Right lobe of liver (tissue), 6 donors: ENCODE measurements around the gene IGFL1. TPM values are rescaled to one million over a fixed set of nuclear protein-coding genes. Genes with fewer than 3 reads are reported as not detected.

Source experiments
- ATAC-seq, 4 donors: fragments of 200-7000 bp; cut with Tn5 transposase; one replicate each; pipeline ENCODE4 v1.9.1; 2020; ENCODE audit warnings: mild to moderate bottlenecking in 4 of 4, moderate library complexity in 4 of 4
- DNase-seq, 3 donors: peaks; one replicate each; pipeline ENCODE4 v3.0.0-alpha.2; 2020
- H3K27ac ChIP-seq, 3 donors: fragments of 200-600 bp; one replicate each; pipeline ENCODE4 v1.8.0; 2022
- H3K27me3 ChIP-seq, 2 donors: fragments of 200-600 bp; one replicate each; pipeline ENCODE4 v1.8.0; 2022
- H3K36me3 ChIP-seq, 4 donors: fragments of 200-600 bp; sonication (generic) in 1 of 4; one replicate each; pipeline versions ENCODE4 v1.5.1 to v1.8.0; 2017 to 2022; ENCODE audit warnings: control low read depth in 1 of 4
- H3K4me1 ChIP-seq, 4 donors: fragments of 200-600 bp; sonication (generic) in 1 of 4; one replicate each; pipeline versions ENCODE4 v1.5.1 to v1.8.0; 2017 to 2022; ENCODE audit warnings: control low read depth in 1 of 4
- H3K4me3 ChIP-seq, 3 donors: fragments of 200-600 bp; one replicate each; pipeline ENCODE4 v1.8.0; 2022
- H3K9me3 ChIP-seq, 4 donors: fragments of 200-600 bp; sonication (generic) in 1 of 4; one replicate each; pipeline versions ENCODE4 v1.5.1 to v1.8.0; 2017 to 2022; ENCODE audit warnings: control low read depth in 1 of 4
- CTCF ChIP-seq, 4 donors: fragments of 200-600 bp in 3 of 4; fragments of 450-650 bp in 1 of 4; IDR thresholded peaks; one replicate each; pipeline versions ENCODE4 v1.5.1 to v1.8.0; 2016 to 2022; ENCODE audit warnings: antibody characterized with exemption in 4 of 4, mild to moderate bottlenecking in 2 of 4
- POLR2A ChIP-seq: fragments of 450-650 bp; IDR thresholded peaks from one replicate; pipeline ENCODE4 v1.6.1; 2017; ENCODE audit warnings: antibody characterized with exemption, mild to moderate bottlenecking
- WGBS: methylation state at CpG from one replicate; pipeline ENCODE4 v1.1.6; 2018; ENCODE audit warnings: low coverage, low lambda C conversion rate; ENCODE audit not compliant: insufficient coverage; ENCODE audit errors: missing lambda C conversion rate; 5-methylcytosine and 5-hydroxymethylcytosine counted together
- intact Hi-C, 2 donors: fragments of 100-400 bp; cut with DNase I; formaldehyde crosslinking; loops; one replicate each; pipeline versions ENCODE4 v1.11.2 to v1.14.1; 2022
- total RNA-seq, 6 experiments: library from RNA; depleted of rRNA in 2 of 6; stranded (reverse); fragments of >200 nt in 2 of 6; fragmentation: NEBNext Ultra II Directional in 3 of 6; extraction: Animal tissue kit (Norgen Biotek cat#: 25700) in 3 of 6; gene quantifications; one replicate each; pipeline versions ENCODE4 v1.1.0 to v1.2.4, GENCODE V29; 2016 to 2023
- donor health status: DM: no; HTN: yes; CAD: no.
- donor health status: DM: no; HTN: no; CAD: no.
- donor health status: DM: no; HTN: no; CAD: no.
- donor health status: DM: no; HTN: yes; CAD: no.
- donor health status: DM: no; HTN: yes; CAD: no.

Gene IGFL1
- total RNA-seq, 6 experiments from 2014 or later = not detected

GRCh38 chr19:46216612-46217011, 12.9 kb upstream of the IGFL1 start:
- Histone ChIP-seq H3K27ac (no peak overlapping the region), H3K4me1 (no peaks in the 10 kb centered on the region), H3K36me3 (no peaks in the 10 kb centered on the region), H3K4me3 (no peak overlapping the region), H3K9me3 (no peaks in the 10 kb centered on the region), H3K27me3 (no peaks in the 10 kb centered on the region)
- ATAC-seq = no peak
- TF ChIP-seq POLR2A = no peak
- intact Hi-C loops = no loop called here
- DNase-seq = no peak
- 69% methylated on average over 4 of the region's 4 CpGs for WGBS

GRCh38 chr19:46217476-46217875, 12.1 kb upstream of the IGFL1 start:
- H3K27me3 ChIP-seq = no peaks in the 10 kb centered on the region
- intact Hi-C loops = no loop called here
- WGBS = 69% methylated on average over 4 of the region's 9 CpGs
- ATAC-seq (no peak), DNase-seq (no peak)
- no peaks in the 10 kb centered on the region for H3K4me1 ChIP-seq
- no peaks in the 10 kb centered on the region for H3K36me3 ChIP-seq
- no peaks in the 10 kb centered on the region for H3K9me3 ChIP-seq
- H3K27ac ChIP-seq = no peak overlapping the region
- no peak overlapping the region for H3K4me3 ChIP-seq
- TF ChIP-seq CTCF (IDR thresholded peaks at IDR 0.05) = no peak
- TF ChIP-seq POLR2A = no peak

GRCh38 chr19:46218160-46218559, 11.4 kb upstream of the IGFL1 start:
- DNase-seq = no peak
- ATAC-seq = no peak
- WGBS = 14% methylated on average over 6 of the region's 6 CpGs

GRCh38 chr19:46220038-46220615, 9.4 kb upstream of the IGFL1 start:
- H3K4me1 ChIP-seq = no peaks in the 10 kb centered on the region
- no peak overlapping the region for H3K4me3 ChIP-seq
- no peaks in the 10 kb centered on the region for H3K27me3 ChIP-seq
- H3K36me3 ChIP-seq = no peaks in the 10 kb centered on the region
- DNase-seq (no peak), ATAC-seq (no peak)
- H3K27ac ChIP-seq = no peak overlapping the region
- no CpG with 5 or more reads among the region's 8 CpGs for WGBS
- TF ChIP-seq POLR2A (no peak), CTCF (IDR thresholded peaks at IDR 0.05) (no peak)
- H3K9me3 ChIP-seq = no peaks in the 10 kb centered on the region
- intact Hi-C loops = no loop called here

More at GRCh38 chr19:46218160-46218559, 11.4 kb upstream of the IGFL1 start:
- H3K27me3 ChIP-seq = no peaks in the 10 kb centered on the region
- no peaks in the 10 kb centered on the region for H3K9me3 ChIP-seq
- no peaks in the 10 kb centered on the region for H3K36me3 ChIP-seq
- H3K27ac ChIP-seq = no peak overlapping the region
- no peak for TF ChIP-seq POLR2A
- no peak for TF ChIP-seq CTCF (IDR thresholded peaks at IDR 0.05)
- H3K4me1 ChIP-seq = no peaks in the 10 kb centered on the region
- intact Hi-C loops = no loop called here
- H3K4me3 ChIP-seq = no peak overlapping the region

- 71% methylated on average over 1 of the region's 2 CpGs for WGBS
- no peak for ATAC-seq
- Histone ChIP-seq H3K27ac (no peak overlapping the region), H3K27me3 (no peaks in the 10 kb centered on the region), H3K4me1 (no peaks in the 10 kb centered on the region), H3K4me3 (no peak overlapping the region), H3K36me3 (no peaks in the 10 kb centered on the region), H3K9me3 (no peaks in the 10 kb centered on the region)
- intact Hi-C loops = no loop called here
- TF ChIP-seq POLR2A (no peak), CTCF (IDR thresholded peaks at IDR 0.05) (no peak)
- no peak for DNase-seq
Measured at GRCh38 chr19:46221152-46221551, 8.4 kb upstream of the IGFL1 start.
